HG02678 (cell line): ENCODE results near the gene RNF208.
A peak's percentile ranks its signal among the peaks of the same experiment; 100 is the strongest.

ENCODE experiments used
- ATAC-seq: cut with Tn5 transposase; IDR thresholded peaks from one replicate; pipeline ENCODE4 v1.9.1; 2021; ENCODE audit warnings: mild to moderate bottlenecking, moderate library complexity; ENCODE audit not compliant: unreplicated experiment

Gene RNF208

DNA sequence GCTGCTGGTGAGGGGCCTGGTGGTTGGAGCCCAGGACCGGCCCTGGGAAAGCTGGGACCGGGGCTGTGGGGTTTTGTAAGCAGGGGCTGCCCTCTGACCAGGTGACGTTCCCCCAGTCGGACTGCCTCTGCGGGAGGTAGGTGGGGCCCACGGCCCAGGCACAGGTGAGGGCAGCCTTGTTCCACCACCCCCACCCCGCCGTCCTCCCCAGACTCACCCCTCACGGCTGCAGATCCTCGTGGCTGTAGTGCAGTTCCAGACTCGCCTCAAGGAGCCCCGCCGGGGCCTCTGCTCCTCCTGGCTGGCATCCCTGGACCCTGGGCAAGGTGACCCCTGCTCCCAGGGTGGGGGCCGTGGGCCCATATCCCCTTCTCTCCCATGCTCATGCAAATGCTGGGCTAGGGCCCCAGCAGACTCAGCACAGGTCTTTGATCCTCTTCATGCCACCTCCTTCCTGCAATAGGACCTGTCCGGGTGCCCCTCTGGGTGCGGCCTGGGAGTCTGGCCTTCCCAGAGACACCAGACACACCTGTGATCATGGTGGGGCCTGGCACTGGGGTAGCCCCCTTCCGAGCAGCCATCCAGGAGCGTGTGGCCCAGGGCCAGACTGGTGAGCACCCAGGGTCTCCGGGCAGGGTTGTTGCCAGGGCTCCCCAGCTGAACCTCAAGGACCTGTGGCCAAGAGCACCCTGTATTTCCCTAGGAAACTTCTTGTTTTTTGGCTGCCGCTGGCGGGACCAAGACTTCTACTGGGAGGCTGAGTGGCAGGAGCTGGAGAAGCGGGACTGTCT, 6.6 kb downstream of the RNF208 start:
- ATAC-seq = no peak

DNA sequence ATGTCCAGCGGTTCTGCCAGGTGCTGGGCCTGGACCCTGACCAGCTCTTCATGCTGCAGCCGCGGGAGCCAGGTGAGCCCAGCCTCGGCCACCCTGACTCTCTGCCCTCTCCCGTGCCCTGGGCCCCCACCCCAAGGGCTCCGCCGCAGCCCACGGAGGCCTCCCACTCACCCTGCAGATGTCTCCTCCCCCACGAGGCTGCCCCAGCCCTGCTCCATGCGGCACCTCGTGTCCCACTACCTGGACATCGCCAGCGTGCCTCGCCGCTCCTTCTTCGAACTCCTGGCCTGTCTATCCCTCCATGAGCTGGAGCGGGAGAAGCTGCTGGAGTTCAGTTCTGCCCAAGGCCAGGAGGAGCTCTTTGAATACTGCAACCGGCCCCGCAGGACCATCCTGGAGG, 7.4 kb downstream of the RNF208 start:
- ATAC-seq = no peak

DNA sequence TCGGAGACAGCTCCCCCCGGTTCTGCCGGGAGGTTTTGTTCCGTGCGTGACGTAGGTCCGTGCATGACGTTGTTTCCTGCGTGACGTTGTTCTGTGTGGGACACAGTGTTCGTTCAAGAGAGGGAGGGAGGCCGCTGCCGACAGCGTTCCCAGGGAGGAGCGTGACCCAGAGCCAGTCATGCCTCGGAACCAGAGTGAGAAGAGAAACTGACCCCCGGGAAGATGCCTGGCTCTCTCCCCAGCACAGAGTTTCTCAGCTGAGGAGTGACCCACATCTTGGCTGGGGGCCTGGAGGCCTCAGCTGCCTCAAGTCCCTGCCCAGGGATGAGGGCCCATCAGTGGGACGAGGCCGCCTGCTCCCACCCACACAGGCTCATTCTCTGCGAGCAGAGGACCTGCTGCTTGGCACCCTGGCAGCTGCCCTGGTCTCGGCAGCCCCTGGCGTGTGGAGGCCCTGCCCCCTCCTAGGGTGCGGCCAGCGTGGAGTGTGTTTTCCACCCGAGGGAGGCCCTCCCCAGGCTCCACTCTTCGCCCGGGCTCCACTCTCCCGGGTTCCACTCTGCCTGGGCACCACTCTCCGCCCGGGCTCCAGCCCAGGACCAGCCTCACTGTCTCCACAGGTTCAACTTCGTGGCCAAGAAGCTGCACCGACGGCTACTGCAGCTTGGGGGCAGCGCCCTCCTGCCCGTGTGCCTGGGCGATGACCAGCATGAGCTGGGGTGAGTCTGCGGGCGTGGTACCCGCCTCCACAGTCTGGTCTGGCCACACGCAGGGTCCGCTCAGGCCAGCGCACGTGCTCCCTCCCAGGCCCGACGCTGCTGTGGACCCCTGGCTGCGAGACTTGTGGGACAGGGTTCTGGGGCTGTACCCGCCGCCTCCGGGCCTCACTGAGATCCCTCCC, 8.6 kb downstream of the RNF208 start:
- ATAC-seq = no peak

DNA sequence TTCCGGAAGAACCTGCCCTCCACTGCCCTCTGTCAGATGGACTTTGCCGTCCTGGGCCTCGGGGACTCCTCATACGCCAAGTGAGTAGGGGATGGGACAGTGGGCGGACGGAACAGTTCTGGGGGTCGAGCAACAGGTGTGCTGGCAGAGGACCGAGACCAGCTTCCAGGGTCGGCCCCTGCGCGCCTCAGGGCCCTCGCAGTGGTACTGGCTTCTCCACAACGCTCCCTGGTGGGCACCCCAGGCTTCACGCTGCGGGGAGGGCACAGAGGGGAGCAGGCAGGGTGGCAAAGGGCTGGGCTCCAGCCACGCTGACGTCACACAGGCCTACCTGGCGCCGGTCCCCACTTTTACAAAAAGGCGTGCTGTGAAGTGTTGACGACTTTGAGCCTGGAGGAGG, 9.5 kb downstream of the RNF208 start:
- ATAC-seq = no peak

DNA sequence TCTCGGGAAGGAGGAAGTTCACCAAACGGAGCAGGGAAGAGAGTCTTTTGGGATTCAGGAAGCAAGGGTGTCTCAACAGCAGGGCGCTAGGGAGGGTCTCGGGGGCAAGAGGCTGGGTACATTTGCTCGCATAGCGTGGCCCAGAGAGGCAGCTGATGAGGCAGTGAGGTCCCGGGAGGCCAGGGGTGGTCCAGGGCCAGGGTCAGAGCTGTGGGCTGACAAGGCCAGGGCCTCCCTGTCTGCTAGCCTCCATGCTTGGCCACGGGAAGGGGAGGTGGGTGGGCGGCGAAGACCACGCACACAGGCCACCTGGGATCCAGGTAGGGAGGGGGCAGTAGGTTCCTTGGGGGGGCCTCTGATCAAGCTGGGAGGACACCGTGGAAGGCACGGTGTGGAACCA, 10.5 kb downstream of the RNF208 start:
- no peak for ATAC-seq

DNA sequence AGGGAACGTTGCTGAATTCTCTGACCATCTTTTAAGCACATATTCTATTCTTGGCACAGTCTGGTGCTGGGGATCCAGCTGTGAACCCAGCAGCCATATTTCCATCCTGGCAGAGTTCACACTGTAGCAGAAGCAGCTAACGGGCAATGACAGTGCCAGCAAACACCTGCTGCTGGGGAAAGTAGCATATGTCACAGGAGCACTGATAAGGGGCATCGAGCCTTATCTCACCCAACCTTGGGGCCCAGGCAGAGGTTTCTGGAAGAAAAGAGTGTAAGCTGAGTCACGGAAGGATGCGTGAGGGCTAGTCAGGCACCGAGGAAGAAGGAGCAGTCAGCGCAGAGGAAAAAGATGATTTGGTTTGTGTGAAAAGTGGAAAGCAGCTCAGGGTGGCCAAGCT, 15.4 kb downstream of the RNF208 start:
- no peak for ATAC-seq

DNA sequence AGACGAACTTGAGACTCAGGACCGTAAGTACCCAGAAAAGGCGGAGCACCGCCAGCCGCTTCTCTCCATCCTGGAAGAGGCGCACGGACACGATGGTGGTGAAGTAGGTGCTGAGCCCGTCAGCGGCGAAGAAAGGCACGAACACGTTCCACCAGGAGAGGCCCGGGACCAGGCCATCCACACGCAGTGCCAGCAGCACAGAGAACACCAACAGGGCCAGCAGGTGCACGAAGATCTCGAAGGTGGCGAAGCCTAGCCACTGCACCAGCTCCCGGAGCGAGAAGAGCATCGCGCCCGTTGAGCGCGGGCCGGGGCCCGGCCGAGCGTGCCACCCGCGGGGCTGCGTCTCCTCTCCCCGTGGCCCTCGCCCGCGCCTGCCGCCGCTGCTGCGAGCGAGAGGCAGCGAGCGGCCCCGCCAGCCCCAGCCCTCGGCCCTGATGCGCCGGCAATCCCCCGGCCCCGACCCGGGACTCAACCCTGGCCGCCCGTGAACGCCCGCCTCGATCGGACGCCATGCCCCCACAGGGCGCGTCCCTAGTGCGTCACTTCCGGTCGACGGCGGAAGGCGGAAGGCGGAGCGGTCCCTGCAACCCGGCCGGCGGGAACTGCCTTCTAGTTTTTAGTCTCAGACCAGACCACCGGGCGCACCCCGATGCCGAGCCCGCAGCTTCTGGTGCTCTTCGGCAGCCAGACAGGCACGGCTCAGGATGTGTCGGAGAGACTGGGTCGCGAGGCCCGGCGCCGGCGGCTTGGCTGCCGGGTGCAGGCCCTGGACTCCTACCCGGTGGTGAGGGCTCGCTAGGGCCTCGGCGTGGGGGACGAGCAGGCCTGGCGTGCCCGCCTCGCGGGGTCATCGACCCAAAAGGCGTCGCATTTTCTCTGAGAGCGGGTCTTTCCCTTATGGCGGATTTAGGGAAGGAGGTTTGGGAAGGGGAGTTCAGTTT, 16.6 kb downstream of the RNF208 start, which contains the start of the genes NDOR1 and TMEM203:
Gene NDOR1 (plus strand): TSS at position 575 of the 944 bp plus-strand sequence. CDS start 78 bp downstream, at position 653.
Gene TMEM203 (minus strand): TSS at position 523 of the 944 bp plus-strand sequence. CDS start 234 bp downstream, at position 289.
- no peak for ATAC-seq

DNA sequence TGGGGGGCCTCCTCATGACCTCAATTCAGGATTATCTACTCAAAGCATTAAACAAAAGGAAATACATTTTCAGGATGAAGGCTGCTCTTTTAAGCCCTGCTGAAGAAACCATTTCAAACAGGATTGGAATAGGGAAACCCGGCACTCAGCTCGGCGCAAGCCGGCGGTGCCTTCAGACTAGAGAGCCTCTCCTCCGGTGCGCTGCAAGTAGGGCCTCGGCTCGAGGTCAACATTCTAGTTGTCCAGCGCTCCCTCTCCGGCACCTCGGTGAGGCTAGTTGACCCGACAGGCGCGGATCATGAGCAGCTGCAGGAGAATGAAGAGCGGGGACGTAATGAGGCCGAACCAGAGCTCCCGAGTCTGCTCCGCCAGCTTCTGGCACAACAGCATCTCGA, 17.3 kb downstream of the RNF208 start:
- ATAC-seq = no peak

DNA sequence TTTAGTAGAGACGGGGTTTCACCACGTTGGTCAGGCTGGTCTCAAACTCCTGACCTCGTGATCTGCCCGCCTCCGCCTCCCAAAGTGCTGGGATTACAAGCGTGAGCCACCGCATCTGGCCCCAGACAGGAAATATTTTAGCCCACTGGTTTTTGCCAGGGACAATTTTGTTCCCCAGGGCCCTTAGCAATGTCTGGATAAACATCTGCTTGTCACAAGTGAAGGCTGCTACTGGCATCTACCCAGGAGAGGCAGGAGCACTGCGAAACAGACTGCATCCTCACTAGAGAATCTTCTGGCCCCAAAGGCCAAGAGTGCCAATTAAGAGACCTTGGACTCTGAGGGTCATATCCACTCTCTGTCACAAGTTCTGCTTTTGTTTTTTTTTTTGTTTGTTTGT, 19.1 kb downstream of the RNF208 start:
- ATAC-seq = no peak

DNA sequence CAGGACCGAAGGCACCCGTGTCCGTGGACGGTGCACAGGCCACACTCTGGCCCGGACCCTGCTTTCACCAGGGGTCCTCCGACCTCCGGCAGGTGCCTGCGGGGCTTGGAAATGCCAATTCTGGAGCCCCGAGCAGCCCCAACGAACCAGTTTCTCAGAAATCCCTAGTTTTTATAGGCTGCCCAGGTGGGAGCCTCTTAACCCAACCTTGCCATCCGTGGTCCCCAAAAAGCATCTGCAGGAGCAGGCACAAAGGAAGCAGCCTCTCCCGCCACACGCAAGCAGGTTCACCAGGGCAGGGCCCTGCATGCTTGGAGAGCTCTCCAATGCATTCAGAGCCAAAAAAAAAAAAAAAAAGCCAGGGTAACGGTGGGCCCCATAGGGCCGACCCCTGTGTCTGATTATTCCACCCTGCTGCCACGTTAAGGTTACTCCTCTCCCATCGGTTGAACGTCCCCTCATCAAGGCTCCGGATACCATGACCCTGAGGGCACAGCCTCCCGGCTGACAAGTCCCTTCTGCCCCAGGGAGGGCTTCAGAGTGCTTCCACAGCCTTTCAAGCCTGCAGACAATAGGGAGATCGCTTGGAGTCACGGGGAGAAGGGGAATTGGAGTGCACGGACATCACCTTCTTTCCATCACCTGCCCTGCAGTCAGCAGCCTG, 20.7 kb downstream of the RNF208 start:
- ATAC-seq = no peak

DNA sequence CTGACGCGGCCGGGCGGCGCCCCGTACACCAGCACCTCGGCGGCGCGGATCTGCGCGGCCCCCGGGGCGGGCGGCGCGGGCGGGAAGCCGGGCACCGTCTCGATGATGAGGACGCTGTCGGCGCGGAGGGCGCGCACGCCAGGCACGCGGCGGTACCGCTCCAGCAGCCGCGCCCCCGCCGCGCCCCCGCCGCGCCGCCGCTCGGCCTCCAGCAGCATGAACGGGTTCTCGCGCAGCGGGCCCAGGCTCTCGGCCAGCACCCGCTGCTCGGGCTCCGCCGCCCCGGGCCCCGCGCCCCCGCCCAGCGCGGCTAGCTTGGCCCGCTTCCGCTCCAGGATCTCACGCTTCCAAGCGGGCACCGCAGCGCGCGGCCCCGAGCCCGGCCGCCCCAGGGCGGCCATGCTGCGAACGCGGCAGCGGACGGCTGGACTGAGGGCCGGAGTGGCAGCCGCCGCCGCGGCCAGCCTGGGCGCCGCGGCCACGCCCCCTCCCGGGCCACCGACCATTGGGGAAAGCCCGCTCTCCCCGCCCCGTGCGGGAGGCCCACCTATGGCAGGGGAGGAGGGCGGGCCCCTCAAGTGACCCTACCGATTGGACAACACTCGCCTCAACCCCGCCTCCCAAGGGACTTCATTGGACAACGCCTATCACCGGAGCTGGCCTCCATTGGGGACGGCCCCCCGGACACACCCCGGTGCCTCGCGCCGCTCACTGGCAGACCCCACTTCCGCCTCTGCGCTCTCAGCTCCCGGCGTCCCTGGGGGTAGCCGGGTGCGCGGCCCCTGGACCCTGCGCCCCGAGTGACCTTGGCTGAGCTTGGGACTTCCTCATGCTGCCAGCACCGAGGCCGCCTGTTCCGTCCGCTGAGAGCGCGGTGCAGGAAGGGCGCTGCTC, 21.5 kb downstream of the RNF208 start, which contains the start of gene TPRN:
Gene TPRN (minus strand): TSS at position 431 of the 894 bp plus-strand sequence. CDS start 30 bp downstream, at position 401.
- peak; percentile 91 for ATAC-seq

DNA sequence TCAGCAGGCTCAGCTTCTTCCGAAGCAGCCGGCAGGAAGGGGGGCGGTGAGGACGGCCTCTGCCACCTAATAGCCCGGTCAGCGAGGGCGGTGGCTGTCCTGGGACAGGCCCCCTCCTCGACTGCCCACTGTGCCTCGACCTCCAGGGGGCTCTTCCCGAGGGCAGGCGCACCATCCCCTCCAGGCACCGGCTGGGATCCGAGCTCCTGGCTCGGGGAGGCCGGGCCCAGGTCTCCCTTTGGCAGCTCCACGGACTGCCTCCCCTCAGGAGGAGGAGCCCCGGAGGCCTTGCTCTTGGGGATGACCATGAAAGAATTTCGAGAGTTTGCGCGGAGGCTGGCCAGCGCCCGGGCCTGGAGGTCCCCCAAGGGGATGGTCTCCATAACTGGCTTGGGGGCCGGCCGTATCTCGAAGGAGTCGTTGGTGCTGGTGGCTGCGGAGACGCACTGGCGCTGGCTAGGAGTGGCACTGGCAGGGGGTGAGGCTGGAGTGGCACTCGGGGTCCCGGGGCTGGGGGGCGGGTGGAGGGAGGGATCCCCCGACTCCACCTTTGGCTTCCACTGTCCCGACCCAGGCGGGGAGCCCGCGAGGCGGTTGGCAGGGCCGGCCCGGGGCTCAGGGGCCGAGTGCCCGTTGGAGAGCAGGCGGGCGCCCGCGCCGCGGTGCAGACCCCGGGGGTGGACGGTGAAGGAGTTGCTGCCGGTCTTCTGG, 22.5 kb downstream of the RNF208 start:
- no peak for ATAC-seq

DNA sequence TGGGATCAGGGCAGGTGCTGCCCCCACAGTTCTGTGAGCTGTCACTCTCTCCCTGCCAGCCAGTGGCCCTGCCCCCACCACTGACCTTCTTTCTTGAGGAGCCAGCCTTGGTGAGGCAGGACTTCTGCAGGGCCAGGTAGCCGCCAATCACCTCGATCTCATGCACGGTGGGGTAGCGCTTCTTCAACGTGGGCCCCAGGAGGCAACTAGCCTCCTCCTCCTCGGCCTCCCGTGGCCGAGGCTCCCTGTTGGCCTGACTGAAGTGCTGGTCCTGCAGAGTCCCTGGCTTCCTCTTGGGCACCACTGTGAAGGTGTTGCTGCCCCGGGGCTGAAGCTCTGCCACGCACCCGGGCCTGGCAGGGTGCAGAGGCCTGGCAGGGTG, 23.1 kb downstream of the RNF208 start:
- no peak for ATAC-seq

DNA sequence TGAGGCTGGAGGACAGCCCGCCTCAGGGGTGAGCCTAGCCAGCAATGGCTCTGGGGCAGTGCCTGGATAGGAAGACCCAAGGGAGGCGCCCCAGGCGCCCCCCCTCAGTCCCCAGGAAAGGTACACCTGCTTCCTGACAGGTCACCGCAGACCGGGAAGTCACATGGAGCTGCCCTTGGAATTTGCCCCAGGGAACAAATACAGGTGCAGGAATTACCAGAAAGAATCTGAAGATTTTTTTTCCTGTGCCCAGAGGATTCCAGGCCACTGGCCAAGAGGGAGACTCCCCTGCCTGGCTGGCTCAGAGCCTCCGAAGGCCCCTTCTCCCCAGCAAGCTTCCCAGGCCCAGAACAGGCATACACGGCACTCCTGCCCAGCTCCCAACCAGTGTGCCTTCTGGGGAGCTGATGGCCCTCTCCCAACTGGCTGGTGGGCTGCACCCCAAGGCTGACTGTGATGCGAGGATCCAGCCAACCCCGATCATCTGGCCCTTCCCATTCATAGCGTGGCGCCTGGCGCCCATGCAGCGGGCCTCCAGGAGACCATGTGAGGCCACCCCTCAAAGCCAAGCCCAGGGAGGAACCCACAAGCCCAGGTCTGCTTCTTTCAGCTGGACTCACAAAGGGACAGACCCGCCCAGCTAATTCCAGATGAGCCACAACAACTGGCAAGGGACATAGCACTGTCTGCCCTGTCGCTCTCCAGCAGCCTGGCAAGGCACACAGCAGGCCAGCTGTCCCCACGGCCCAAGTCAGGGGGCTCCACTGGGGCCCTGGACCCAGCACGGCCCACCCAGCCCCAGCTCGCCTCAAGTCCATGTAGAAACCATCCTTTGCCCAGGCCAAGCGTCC, 23.8 kb downstream of the RNF208 start:
- no peak for ATAC-seq

DNA sequence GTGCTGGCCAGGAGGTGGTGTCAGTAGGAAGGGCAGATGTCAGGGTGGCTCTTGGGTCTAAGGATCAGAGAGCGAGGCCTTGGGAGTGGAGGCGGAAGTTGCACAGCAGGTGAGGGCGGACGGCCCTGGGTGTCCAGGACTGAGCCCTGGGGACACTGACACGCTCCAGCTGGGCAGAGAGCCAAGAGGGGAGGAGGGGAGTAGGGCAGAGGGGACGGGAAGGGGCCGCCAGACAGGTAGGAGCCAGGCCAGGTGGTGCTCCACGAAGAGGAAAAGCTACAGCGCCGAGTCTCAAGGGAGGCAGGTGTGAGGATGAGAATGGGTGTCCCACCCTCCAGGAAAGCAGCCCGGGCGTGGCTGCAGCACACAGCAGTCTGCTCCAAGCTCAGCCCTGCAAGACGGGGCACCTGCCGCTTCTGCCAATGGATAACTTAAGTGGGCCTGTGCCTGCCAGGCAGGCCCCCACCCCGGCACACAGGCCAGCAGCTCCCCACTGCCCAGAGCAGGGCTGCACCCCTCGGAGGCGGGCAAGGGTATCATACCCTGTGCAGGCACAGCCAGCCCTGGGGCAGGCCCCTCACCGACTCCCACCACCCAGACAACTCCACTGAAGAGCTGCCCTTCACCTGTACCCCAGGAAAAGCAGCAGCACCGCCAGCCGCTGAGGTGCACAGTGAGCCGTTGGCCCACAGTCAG, 26.4 kb downstream of the RNF208 start:
- ATAC-seq = no peak

DNA sequence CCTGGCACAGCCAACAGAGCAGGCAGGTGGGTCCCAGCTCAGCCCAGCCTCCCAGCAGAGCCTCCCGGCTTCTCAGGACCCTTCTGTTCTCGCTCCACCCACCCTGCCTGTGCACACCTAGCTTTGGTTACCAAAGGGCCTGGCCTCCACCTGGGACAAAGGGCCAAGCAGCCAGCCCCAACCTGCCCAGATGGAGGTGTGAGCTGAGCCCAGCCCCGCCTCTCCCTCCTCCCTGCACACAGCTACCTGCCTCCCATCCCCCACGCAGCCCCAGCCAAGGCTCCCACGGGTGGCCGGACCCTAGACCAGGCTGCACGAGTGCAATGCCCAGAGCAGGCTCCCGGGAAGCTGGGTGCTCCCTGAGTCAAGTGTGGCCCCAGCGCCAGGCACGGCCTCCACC, 27.1 kb downstream of the RNF208 start:
- ATAC-seq = no peak

DNA sequence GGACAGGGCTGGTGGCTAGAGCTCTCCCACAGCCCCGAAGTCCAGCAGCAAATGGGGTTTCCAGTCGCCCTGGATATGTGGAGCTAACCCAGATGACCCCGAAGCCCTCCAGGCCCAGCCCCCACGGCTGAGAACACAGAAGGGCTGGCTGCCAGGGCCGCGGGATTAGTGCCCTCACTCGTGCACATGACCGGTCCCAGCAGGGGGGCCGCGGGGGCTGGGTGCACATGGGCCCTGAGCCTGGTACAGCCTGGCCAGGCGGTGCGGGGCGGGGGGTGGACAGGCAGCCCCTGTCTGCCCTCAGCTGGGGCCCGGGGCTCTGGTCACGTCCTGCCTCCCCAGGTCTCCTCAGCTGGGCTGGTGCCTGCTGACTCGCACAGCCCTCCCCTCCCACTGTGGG, 27.7 kb downstream of the RNF208 start:
- ATAC-seq = no peak
